ENCODE measurements around the gene RBCK1. TPM values are rescaled to one million over a fixed set of nuclear protein-coding genes. Genes with fewer than 3 reads are reported as not detected.
A peak's percentile ranks its signal among the peaks of the same experiment; 100 is the strongest.

The RBCK1 gene
- total RNA-seq, 4 donors from 2014 or later = 49.9 to 88.1 (median 52.9) TPM

GRCh38 chr20:431012-431904 is 23.2 kb downstream of the RBCK1 start:
- no peak for TF ChIP-seq CTCF (IDR thresholded peaks at IDR 0.05)
- ATAC-seq (ENCODE audit: low FRiP score) (peak; percentile 31), DNase-seq (ENCODE audit: low spot score) (no peak)

- ATAC-seq (ENCODE audit: low FRiP score) (no peak), DNase-seq (ENCODE audit: low spot score) (no peak)
- TF ChIP-seq CTCF (IDR thresholded peaks at IDR 0.05) = no peak
Observed at GRCh38 chr20:432208-432607, 24.1 kb downstream of the RBCK1 start.

GRCh38 chr20:432677-433299 is 24.7 kb downstream of the RBCK1 start:
- TF ChIP-seq CTCF (IDR thresholded peaks at IDR 0.05) = no peak
- no peak for ATAC-seq (ENCODE audit: low FRiP score)
- DNase-seq (ENCODE audit: low spot score) = no peak

GRCh38 chr20:433300-433975 is 25.3 kb downstream of the RBCK1 start:
- TF ChIP-seq CTCF (IDR thresholded peaks at IDR 0.05) = no peak
- no peak for DNase-seq (ENCODE audit: low spot score)
- no peak for ATAC-seq (ENCODE audit: low FRiP score)

GRCh38 chr20:434221-434620 is 26.1 kb downstream of the RBCK1 start:
- no peak for DNase-seq (ENCODE audit: low spot score)
- no peak for TF ChIP-seq CTCF (IDR thresholded peaks at IDR 0.05)
- no peak for ATAC-seq (ENCODE audit: low FRiP score)

- no peak for ATAC-seq (ENCODE audit: low FRiP score)
- DNase-seq (ENCODE audit: low spot score) = no peak
- no peak for TF ChIP-seq CTCF (IDR thresholded peaks at IDR 0.05)
Observed at GRCh38 chr20:434661-435419, 26.7 kb downstream of the RBCK1 start.

All from omental fat pad (tissue), 4 donors.